GM21360 (cell line): ENCODE data around the gene RNF152.

ENCODE experiments used
- ATAC-seq: cut with Tn5 transposase; IDR thresholded peaks from one replicate; pipeline ENCODE4 v1.9.1; 2021; ENCODE audit warnings: mild to moderate bottlenecking, moderate library complexity; ENCODE audit not compliant: unreplicated experiment

Gene RNF152

GRCh38 chr18:61765097-61765496 lies 127.7 kb downstream of the RNF152 start:
- ATAC-seq: no peak

GRCh38 chr18:61764381-61764780 lies 128.4 kb downstream of the RNF152 start:
- no peak for ATAC-seq

DNA sequence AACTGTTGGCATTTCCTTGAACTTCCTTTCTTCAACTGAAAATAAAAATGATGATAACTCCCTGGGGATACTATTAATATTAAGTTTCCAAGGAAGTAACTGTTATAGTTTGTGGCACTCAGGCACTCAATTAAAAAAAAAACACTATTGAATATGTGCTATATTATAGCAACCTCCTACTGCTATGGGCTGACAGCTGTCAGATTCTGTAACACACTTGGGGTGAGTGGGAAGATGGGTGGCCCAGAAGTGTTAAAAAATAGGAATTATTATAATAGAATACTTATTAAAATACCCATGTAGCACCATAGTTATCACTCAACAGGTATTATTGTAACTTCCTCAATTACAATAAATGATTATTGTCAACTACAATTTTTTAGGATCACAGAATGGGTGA lies 130.9 kb downstream of the RNF152 start:
- ATAC-seq: no peak
